Colon (tissue), 2 donors: ENCODE measurements around the gene KLHL17.
"Not testable (repeated sequence)": the region's sequence is repeated elsewhere in the genome, so short reads cannot be mapped to it uniquely, and the experiment has no call there.

Experiments
- FAIRE-seq: peaks from 2 replicates; lab custom pipeline; 2012; peaks lifted over from hg19 to GRCh38; lab: Jason Lieb, UNC
- donor health status: control.
- donor health status: control.

The KLHL17 gene

DNA sequence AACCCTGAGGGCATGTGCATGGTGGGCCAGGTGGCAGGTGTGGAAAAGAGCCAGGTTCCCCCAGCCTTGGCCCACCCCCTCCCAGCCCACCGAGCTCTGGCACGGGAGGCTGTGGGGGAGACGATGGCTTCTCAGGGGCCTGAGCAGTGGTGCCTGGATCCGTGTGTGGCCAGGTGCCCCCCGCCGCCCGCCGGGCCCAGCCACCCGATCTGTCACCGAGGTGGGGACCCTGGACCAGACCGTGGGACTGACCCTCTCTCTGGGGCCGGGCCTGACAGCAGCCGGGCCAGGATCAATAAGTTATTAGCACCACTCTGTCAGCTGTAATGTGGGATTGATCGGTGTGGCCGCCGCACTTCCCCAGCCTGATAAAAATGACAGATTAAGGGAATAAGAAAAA, 22.9 kb upstream of the KLHL17 start:
- no peak for FAIRE-seq

GRCh38 chr1:938088-938683, 22.2 kb upstream of the KLHL17 start:
- no peak for FAIRE-seq

- no peak for FAIRE-seq
Observed at GRCh38 chr1:938711-939489, 21.5 kb upstream of the KLHL17 start.

- FAIRE-seq, result no peak
Observed at GRCh38 chr1:939511-940106, 20.8 kb upstream of the KLHL17 start.

GRCh38 chr1:940107-941014, 20.0 kb upstream of the KLHL17 start:
- FAIRE-seq, result no peak

DNA sequence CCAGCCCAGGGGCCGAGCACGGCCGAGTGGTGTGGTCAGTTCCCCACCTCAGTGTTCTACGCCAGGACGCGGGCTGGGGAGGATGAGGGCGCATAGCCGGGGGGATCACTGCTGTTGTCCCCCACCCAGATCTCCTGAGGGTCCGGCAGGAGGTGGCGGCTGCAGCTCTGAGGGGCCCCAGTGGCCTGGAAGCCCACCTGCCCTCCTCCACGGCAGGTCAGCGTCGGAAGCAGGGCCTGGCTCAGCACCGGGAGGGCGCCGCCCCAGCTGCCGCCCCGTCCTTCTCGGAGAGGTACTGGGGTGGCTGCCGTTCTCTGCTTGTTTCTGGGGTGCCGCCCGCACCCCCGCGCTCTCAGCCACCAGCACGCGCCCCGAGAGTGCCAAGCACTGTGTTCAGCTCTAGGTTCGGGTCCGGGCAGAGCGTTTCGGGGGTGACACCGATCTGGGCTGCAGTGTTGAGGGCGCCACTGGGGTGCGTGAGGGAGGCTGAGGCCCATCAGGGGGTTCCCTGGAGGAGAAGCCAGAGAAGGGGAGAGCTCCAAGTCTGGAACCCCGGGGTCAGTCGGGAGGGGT, 19.3 kb upstream of the KLHL17 start:
- FAIRE-seq, result no peak

DNA sequence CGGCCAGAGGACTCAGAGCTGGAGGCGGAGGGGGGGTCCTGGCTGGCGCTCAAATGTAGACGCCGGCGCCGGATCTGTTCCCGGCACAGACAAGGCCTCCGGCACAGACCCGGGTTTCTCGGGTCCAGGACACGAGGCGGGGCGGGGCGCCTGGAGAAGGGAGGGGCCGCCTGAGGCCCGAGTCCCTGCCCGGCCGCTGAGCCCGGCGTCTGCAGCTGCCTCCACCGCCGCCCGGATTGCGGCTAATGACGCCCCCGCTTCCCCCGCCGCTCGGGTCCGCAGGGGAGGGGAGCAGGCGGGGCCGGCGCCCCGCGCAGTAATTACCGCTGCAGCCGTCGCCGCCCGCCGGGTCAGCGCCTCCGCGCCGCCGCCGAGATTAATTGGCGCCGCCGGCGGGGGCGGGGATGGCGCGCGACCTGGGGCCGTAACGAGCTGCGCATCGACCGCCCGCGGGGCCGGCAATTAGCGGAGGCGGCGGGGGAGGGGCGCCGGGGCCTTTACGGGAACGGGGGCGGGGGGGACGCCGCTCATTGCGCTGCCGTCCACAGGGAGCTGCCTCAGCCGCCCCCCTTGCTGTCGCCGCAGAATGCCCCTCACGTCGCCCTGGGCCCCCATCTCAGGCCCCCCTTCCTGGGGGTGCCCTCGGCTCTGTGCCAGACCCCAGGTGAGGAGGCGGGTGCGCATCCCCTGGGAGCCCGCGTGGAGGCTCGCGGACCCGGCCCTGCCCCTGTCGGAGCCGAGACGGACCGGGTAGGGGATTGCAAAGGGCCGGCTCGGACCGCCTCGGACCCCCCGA, 18.6 kb upstream of the KLHL17 start:
- FAIRE-seq, result no peak

DNA sequence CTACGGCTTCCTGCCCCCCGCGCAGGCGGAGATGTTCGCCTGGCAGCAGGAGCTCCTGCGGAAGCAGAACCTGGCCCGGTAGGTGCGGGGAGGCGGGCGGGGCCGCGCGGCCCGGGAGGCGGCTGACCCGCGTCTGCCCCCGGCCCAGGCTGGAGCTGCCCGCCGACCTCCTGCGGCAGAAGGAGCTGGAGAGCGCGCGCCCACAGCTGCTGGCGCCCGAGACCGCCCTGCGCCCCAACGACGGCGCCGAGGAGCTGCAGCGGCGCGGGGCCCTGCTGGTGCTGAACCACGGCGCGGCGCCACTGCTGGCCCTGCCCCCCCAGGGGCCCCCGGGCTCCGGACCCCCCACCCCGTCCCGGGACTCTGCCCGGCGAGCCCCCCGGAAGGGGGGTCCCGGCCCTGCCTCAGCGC, 18.0 kb upstream of the KLHL17 start:
- no peak for FAIRE-seq

DNA sequence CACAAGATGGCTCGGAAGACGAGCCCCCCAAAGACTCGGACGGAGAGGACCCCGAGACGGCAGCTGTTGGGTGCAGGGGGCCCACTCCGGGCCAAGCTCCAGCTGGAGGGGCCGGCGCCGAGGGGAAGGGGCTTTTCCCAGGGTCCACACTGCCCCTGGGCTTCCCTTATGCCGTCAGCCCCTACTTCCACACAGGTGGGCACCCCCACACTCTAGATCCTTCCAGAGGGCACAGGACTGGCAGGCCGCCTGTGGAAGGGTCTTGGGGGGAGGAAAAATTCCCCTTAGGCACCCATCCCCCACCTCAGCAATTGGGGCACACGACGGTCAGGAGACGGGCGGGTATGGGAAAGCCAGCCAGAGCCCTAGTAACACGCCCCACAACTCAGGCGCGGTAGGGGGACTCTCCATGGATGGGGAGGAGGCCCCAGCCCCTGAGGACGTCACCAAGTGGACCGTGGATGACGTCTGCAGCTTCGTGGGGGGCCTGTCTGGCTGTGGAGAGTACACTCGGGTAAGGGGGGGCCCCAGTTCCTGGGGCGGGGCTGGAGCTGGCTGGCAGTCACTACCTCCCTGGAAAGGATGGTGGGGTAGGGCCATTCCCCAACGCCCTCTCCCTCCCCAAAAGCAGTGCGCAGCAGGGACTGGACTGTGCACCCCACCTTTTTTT, 17.4 kb upstream of the KLHL17 start:
- FAIRE-seq, result no peak

- FAIRE-seq, result no peak
Observed at GRCh38 chr1:943545-944340, 16.6 kb upstream of the KLHL17 start.

- FAIRE-seq, result no peak
Observed at GRCh38 chr1:944341-945325, 15.8 kb upstream of the KLHL17 start.

GRCh38 chr1:945688-946556, 14.5 kb upstream of the KLHL17 start:
- no peak for FAIRE-seq

GRCh38 chr1:946811-947210, 13.6 kb upstream of the KLHL17 start:
- not testable (repeated sequence) for FAIRE-seq

GRCh38 chr1:947958-948357, 12.4 kb upstream of the KLHL17 start:
- no peak for FAIRE-seq

- no peak for FAIRE-seq
Observed at GRCh38 chr1:950268-950667, 10.1 kb upstream of the KLHL17 start.

GRCh38 chr1:950881-951280, 9.5 kb upstream of the KLHL17 start:
- no peak for FAIRE-seq

DNA sequence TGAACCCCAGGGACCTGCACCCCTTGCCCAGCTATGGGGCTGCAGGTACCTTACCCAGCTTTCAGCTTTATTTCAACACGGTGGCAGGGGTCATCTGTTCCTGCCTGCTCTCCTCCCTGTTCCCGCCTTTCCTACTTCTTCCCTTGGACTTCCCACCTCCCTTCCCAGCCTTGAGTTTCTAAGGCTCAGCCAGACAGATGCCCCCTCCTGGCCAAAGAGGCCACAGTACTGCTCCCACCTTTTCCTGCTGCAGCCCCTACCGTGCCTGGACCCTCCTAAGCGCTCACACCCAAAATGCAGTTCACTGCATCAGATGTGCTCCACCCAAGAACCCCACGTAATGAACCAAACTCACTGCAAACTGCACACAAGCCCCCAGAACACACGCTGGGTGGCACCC, 9.0 kb upstream of the KLHL17 start:
- FAIRE-seq, result no peak

GRCh38 chr1:952201-952600, 8.2 kb upstream of the KLHL17 start:
- FAIRE-seq, result no peak
